Measurements from ENCODE around the gene HAUS1. TPM values are rescaled to one million over a fixed set of nuclear protein-coding genes. Genes with fewer than 3 reads are reported as not detected.

The HAUS1 gene
- total RNA-seq, 1 experiment from 2014 or later, result 58.7 TPM

DNA sequence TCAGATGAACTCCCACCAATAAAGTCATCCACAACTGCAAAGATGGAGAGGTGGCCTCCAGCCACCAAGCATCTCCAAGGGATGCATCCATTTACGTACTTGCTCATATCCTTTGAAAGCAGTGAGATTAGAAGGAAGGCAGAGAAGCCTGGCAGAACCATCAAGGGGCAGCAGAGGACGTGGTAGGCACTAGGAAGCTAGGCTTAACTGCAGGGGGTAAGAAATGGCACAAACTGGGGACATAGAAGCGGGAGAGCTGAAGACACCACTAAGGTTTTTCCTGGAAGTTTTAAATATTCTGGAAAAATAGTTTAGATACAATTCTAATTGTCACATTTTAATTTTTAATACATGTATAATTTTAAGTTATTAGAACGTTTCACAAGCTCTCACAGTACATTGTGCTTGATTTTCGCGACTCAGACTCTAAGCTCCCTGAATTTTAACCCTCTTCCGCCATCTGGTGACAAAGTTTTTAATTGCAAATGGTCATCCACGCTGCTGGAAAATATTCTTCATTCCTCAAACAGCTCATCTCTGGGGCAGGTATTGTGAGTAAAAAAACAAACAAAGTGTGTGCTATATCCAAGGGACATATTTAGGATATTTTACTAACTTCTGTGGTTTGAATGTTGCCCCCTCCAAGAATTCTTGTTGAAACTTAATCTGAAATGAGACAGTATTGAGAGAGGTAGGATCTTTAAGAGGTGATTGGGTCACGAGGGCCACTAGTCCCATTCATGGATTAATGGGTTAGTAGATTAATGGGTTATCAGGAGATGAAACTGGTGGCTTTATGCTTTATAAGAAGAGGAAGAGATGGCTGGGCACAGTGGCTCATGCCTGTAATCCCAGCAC lies 30.5 kb upstream of the HAUS1 start:
- peaks cover 6% of the 10 kb centered on the region; the same call in 1 of the 2 replicates for H3K36me3 Mint-ChIP-seq
- TF ChIP-seq ELF4 (CRISPR knock-in tag; IDR thresholded peaks at IDR 0.05; ENCODE audit: low read depth), result no peak
- TF ChIP-seq, protein P1, sequence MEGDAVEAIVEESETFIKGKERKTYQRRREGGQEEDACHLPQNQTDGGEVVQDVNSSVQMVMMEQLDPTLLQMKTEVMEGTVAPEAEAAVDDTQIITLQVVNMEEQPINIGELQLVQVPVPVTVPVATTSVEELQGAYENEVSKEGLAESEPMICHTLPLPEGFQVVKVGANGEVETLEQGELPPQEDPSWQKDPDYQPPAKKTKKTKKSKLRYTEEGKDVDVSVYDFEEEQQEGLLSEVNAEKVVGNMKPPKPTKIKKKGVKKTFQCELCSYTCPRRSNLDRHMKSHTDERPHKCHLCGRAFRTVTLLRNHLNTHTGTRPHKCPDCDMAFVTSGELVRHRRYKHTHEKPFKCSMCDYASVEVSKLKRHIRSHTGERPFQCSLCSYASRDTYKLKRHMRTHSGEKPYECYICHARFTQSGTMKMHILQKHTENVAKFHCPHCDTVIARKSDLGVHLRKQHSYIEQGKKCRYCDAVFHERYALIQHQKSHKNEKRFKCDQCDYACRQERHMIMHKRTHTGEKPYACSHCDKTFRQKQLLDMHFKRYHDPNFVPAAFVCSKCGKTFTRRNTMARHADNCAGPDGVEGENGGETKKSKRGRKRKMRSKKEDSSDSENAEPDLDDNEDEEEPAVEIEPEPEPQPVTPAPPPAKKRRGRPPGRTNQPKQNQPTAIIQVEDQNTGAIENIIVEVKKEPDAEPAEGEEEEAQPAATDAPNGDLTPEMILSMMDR (IDR thresholded peaks at IDR 0.05), result peak; percentile 32; the same call in 1 of the 2 replicates
- no peak for TF ChIP-seq ZNF423 (CRISPR knock-in tag; IDR thresholded peaks at IDR 0.05)
- no peak for TF ChIP-seq GRHL2 (CRISPR knock-in tag; IDR thresholded peaks at IDR 0.05; ENCODE audit: insufficient replicate concordance, severe bottlenecking)
- TF ChIP-seq, protein P2, sequence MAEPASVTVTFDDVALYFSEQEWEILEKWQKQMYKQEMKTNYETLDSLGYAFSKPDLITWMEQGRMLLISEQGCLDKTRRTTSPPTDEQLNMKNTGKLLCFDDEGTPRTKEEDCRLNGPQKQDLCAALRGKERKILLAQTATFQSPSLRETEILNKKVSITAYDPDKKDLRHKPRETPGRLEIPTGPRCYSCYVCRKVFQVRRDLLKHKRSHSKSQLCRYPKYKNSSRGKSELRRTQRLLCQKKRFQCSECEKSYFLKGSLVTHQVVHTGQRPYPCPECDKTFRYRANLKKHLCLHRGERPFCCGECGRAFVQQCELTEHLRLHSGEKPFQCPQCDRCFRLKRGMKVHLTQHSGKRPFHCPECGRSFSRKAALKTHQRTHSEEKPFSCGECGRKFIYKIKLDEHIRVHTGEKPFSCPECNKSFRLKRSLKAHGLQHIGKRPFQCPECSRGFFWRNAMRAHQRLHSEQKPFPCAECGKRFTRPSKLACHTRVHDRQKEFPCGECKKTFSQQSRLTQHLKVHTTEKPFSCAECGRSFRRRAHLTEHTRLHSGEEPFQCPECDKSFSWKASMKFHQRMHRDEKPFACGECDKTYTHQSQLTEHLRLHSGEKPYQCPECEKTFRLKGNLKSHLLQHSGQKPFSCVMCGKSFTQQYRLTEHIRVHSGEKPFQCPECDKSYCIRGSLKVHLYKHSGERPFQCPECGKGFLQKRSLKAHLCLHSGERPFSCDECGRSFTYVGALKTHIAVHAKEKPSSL (CRISPR knock-in tag; conservative IDR thresholded peaks at IDR 0.05), result no peak
- TF ChIP-seq MXD4 (CRISPR knock-in tag; IDR thresholded peaks at IDR 0.05; ENCODE audit: borderline replicate concordance), result no peak
- TF ChIP-seq, protein P3, sequence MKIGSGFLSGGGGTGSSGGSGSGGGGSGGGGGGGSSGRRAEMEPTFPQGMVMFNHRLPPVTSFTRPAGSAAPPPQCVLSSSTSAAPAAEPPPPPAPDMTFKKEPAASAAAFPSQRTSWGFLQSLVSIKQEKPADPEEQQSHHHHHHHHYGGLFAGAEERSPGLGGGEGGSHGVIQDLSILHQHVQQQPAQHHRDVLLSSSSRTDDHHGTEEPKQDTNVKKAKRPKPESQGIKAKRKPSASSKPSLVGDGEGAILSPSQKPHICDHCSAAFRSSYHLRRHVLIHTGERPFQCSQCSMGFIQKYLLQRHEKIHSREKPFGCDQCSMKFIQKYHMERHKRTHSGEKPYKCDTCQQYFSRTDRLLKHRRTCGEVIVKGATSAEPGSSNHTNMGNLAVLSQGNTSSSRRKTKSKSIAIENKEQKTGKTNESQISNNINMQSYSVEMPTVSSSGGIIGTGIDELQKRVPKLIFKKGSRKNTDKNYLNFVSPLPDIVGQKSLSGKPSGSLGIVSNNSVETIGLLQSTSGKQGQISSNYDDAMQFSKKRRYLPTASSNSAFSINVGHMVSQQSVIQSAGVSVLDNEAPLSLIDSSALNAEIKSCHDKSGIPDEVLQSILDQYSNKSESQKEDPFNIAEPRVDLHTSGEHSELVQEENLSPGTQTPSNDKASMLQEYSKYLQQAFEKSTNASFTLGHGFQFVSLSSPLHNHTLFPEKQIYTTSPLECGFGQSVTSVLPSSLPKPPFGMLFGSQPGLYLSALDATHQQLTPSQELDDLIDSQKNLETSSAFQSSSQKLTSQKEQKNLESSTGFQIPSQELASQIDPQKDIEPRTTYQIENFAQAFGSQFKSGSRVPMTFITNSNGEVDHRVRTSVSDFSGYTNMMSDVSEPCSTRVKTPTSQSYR (CRISPR knock-in tag; IDR thresholded peaks at IDR 0.05), result no peak
- TF ChIP-seq TCF7 (CRISPR knock-in tag; IDR thresholded peaks at IDR 0.05; ENCODE audit: low read depth), result no peak
- CTCF ChIA-PET, result interaction anchor here (0.7 to 2.4 kb wide), 50 partner anchors 9 to 584 kb away, joined by 3 to 34 read pairs (median 4); partner anchors contain the start of genes ATP5F1A and HAUS1
- peaks cover 7% of the 10 kb centered on the region; the same call in 1 of the 2 replicates for H3K4me1 Mint-ChIP-seq
- H3K9me3 Mint-ChIP-seq, result no peaks in the 10 kb centered on the region
- DNase-seq (ENCODE audit: low spot score), result peak; percentile 36
- POLR2A ChIA-PET, result interaction anchor here (1.0 kb wide), 1 partner anchor 22 kb away, joined by 3 read pairs; no protein-coding TSS in a partner anchor
- no peak overlapping the region for H3K27ac Mint-ChIP-seq
- H3K4me3 Mint-ChIP-seq, result peak overlapping the region; percentile 46; the same call in 1 of the 2 replicates
- ATAC-seq, result peak; percentile 27
- peaks cover 37% of the 10 kb centered on the region for H3K27me3 Mint-ChIP-seq (ENCODE audit: low read depth)

DNA sequence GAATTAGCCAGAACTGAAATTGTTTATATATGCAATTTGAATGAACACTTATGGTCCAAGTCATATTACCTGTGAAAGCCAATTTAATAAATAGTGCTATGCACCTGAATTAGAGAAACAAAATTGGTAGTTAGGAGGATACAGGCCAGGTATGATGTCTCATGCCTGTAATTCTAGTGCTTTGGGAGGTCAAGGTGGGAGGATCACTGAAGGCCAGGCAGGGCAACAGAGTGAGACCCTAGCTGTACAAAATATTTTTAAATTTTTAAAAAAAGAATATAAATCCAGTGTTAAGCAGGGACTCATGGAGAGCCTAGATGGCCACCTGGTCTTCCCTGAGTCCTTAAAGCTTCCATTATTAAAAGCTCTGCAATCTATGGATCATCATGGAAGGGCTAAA lies 24.8 kb upstream of the HAUS1 start:
- Mint-ChIP-seq H3K4me1 (no peaks in the 10 kb centered on the region), H3K27ac (no peak overlapping the region), H3K36me3 (peaks cover 45% of the 10 kb centered on the region), H3K9me3 (no peaks in the 10 kb centered on the region), H3K27me3 (ENCODE audit: low read depth) (no peaks in the 10 kb centered on the region), H3K4me3 (no peak overlapping the region)
- TF ChIP-seq, protein P4, sequence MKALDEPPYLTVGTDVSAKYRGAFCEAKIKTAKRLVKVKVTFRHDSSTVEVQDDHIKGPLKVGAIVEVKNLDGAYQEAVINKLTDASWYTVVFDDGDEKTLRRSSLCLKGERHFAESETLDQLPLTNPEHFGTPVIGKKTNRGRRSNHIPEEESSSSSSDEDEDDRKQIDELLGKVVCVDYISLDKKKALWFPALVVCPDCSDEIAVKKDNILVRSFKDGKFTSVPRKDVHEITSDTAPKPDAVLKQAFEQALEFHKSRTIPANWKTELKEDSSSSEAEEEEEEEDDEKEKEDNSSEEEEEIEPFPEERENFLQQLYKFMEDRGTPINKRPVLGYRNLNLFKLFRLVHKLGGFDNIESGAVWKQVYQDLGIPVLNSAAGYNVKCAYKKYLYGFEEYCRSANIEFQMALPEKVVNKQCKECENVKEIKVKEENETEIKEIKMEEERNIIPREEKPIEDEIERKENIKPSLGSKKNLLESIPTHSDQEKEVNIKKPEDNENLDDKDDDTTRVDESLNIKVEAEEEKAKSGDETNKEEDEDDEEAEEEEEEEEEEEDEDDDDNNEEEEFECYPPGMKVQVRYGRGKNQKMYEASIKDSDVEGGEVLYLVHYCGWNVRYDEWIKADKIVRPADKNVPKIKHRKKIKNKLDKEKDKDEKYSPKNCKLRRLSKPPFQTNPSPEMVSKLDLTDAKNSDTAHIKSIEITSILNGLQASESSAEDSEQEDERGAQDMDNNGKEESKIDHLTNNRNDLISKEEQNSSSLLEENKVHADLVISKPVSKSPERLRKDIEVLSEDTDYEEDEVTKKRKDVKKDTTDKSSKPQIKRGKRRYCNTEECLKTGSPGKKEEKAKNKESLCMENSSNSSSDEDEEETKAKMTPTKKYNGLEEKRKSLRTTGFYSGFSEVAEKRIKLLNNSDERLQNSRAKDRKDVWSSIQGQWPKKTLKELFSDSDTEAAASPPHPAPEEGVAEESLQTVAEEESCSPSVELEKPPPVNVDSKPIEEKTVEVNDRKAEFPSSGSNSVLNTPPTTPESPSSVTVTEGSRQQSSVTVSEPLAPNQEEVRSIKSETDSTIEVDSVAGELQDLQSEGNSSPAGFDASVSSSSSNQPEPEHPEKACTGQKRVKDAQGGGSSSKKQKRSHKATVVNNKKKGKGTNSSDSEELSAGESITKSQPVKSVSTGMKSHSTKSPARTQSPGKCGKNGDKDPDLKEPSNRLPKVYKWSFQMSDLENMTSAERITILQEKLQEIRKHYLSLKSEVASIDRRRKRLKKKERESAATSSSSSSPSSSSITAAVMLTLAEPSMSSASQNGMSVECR (CRISPR knock-in tag; IDR thresholded peaks at IDR 0.05; ENCODE audit: borderline replicate concordance), result no peak
- DNase-seq (ENCODE audit: low spot score) (no peak), ATAC-seq (no peak)
- CTCF ChIA-PET, result no interaction called here
- POLR2A ChIA-PET, result no interaction called here

All from WTC11 (cell line).